ENCODE measurements around the gene DHRS7.

DHRS7 gene

DNA sequence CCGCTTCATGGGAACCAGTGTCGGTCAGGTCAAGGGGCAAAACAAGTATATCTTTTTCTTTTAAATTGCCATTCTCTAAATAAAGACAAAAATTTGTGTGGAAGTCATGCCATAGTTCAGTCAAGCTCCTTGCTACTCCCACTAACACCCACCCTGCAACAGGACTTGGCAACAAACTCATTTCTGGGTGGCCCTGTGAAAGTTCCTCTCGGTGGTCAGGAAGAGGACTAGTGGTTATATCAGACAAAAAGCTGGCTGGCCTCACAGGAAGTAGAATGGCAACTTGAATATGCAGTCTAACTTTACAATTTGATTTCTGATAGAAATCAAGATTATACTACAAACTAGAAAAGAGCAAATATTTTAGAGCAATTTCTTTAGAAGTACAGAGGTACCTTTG, 11.2 kb downstream of the DHRS7 start:
- Histone ChIP-seq H3K4me2 (peak overlapping the region; percentile 22; the same call in 1 of the 2 replicates), H3K4me1 (peaks cover 32% of the 10 kb centered on the region), H3K4me3 (no peak overlapping the region), H4K20me1 (peaks cover 5% of the 10 kb centered on the region; the same call in 1 of the 2 replicates), H3K27me3 (no peaks in the 10 kb centered on the region), H3K9me3 (no peaks in the 10 kb centered on the region), H3K36me3 (peaks cover 47% of the 10 kb centered on the region), H3K27ac (no peak overlapping the region), H3K9ac (no peak overlapping the region)
- no peak for TF ChIP-seq Cebpa-rat (IDR thresholded peaks at IDR 0.05)

DNA sequence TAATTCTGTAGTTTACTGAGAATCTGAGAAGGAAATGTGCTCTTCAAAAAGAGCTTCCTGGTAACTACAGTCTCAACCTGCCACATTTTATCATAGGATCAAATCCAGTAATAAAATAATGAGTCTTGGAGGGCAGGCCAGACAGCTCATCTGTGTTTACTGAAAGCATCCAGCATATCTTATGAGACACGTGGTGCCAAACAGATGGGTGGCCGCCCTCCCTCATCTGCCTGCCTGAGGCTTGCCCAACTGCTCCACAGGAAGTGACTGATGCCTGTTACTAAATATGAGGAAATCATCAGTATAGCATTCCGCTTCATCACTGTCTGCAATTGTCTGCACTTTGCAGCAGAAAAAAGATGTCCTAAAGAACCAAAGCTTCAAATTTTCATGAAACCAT, 13.5 kb downstream of the DHRS7 start:
- Histone ChIP-seq H3K27ac (peak overlapping the region; percentile 70), H3K9me3 (no peaks in the 10 kb centered on the region), H3K4me2 (peak overlapping the region; percentile 52), H3K9ac (0 out of 2 replicates have a peak overlapping the region, but pooled peaks have one; percentile 0), H3K36me3 (peaks cover 66% of the 10 kb centered on the region), H3K4me1 (peaks cover 29% of the 10 kb centered on the region), H3K27me3 (no peaks in the 10 kb centered on the region), H4K20me1 (no peaks in the 10 kb centered on the region), H3K4me3 (no peak overlapping the region)
- TF ChIP-seq Cebpa-rat (IDR thresholded peaks at IDR 0.05): peak; percentile 93

DNA sequence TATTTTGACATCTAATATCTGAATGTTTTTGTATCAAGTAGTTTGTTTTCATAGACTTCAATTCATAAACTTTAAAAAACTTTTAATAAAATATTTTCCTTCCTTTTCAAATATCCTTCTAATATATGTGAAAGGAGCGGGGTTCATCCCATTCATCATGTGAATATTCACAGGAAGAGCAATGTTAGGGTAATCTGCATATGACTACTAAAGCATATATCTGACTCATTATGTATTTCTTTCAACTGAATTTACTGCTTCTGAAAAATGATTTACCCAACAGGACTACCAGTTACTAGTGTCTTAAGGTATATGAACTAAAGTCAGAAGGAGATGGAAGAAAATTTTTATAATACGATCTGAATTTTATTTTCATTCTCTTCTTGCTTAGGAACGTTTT, 30.5 kb downstream of the DHRS7 start:
- Histone ChIP-seq H3K9me3 (no peaks in the 10 kb centered on the region), H3K36me3 (peaks cover 17% of the 10 kb centered on the region), H3K9ac (no peak overlapping the region), H4K20me1 (no peaks in the 10 kb centered on the region), H3K4me3 (no peak overlapping the region), H3K4me1 (no peaks in the 10 kb centered on the region), H3K27me3 (no peaks in the 10 kb centered on the region), H3K4me2 (no peak overlapping the region), H3K27ac (no peak overlapping the region)
- no peak for TF ChIP-seq Cebpa-rat (IDR thresholded peaks at IDR 0.05)

DNA sequence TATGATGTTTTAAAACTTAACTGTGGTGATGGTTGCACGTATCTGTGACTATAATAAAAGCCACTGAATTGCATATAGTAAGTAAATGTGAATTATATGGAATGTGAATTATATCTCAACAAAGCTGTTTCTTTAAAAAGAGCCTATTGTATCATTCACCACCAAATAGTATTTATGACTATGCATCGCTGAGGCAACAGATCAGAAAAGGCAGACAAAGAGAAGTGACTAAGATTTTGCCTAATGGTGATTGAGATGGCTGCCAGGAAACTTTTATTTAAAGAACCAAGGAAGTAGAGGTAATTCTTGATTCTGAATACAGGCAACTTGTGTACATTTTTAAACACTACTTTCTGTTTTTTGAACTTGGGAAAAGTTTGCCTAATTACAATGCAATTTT, 31.7 kb downstream of the DHRS7 start:
- no peak overlapping the region for H3K27ac ChIP-seq
- H3K36me3 ChIP-seq: peaks cover 24% of the 10 kb centered on the region
- TF ChIP-seq Cebpa-rat (IDR thresholded peaks at IDR 0.05): no peak
- H3K9ac ChIP-seq: no peak overlapping the region
- H3K27me3 ChIP-seq: no peaks in the 10 kb centered on the region
- no peaks in the 10 kb centered on the region for H3K9me3 ChIP-seq
- H3K4me3 ChIP-seq: no peak overlapping the region
- H3K4me1 ChIP-seq: no peaks in the 10 kb centered on the region
- no peak overlapping the region for H3K4me2 ChIP-seq
- H4K20me1 ChIP-seq: no peaks in the 10 kb centered on the region

DNA sequence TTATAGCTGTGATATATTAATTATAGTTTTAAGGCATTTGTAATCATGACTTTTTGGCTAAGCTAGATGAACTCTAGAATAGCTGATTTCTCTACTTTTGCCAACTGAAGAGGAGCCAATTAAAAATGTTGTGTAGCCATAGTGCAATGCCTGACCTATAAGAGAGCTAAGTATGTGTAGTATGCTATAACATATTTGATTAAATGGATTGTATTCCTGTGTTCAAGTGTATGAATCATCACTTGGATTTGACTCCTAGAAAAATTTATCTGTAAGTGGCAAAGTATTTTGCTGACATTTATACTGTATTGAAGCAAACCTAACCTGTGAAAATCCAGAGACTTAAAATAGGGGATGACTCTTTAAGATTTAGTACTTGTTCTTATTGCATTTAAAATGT, 39.3 kb downstream of the DHRS7 start:
- no peaks in the 10 kb centered on the region for H3K4me1 ChIP-seq
- H3K4me2 ChIP-seq: no peak overlapping the region
- H4K20me1 ChIP-seq: no peaks in the 10 kb centered on the region
- H3K9ac ChIP-seq: no peak overlapping the region
- no peaks in the 10 kb centered on the region for H3K27me3 ChIP-seq
- H3K4me3 ChIP-seq: no peak overlapping the region
- 0 out of 2 replicates have a peak, but pooled peaks cover 6% of the 10 kb centered on the region for H3K9me3 ChIP-seq
- no peak overlapping the region for H3K27ac ChIP-seq
- TF ChIP-seq Cebpa-rat (IDR thresholded peaks at IDR 0.05): no peak
- peaks cover 80% of the 10 kb centered on the region for H3K36me3 ChIP-seq

DNA sequence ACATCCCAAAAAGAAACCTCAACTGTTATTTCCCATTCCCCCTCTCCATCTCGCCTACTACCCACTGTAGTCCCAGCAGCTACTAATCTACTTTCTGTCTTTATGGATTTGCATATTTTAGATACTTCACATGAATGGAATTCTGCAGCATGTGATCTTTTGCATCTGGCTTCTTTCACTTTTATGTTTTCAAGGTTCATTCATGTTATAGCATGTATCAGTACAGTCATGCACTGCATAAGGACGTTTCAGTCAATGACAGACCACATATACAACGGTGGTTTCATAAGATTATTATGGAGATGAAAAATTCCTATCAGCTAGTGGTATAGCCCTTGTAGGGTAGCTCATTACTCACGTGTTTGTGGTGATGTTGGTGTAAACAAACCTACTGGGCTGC, 49.0 kb downstream of the DHRS7 start:
- TF ChIP-seq Cebpa-rat (IDR thresholded peaks at IDR 0.05): no peak
- H3K4me2 ChIP-seq: no peak overlapping the region
- peaks cover 69% of the 10 kb centered on the region for H3K36me3 ChIP-seq
- no peak overlapping the region for H3K27ac ChIP-seq
- no peaks in the 10 kb centered on the region for H3K9me3 ChIP-seq
- no peak overlapping the region for H3K9ac ChIP-seq
- no peaks in the 10 kb centered on the region for H3K4me1 ChIP-seq
- no peaks in the 10 kb centered on the region for H3K27me3 ChIP-seq
- peaks cover 12% of the 10 kb centered on the region; the same call in 1 of the 2 replicates for H4K20me1 ChIP-seq
- H3K4me3 ChIP-seq: no peak overlapping the region

DNA sequence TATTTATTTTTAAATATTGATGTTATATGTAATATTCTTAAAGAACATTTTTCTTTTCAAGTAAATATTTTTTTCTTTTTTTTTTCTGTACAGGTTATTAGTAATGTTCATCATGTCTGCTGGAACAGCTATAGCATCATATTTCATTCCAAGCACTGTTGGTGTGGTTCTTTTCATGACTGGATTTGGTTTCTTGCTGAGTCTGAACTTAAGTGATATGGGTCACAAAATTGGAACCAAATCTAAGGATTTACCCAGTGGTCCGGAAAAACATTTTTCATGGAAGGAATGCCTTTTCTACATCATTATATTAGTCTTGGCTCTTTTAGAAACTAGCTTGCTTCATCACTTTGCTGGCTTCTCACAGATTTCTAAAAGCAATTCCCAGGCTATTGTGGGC, 50.3 kb downstream of the DHRS7 start:
- Histone ChIP-seq H3K9me3 (0 out of 2 replicates have a peak, but pooled peaks cover 1% of the 10 kb centered on the region), H3K4me3 (no peak overlapping the region), H3K4me1 (0 out of 2 replicates have a peak, but pooled peaks cover under 1% of the 10 kb centered on the region), H3K9ac (no peak overlapping the region), H3K36me3 (peaks cover 69% of the 10 kb centered on the region), H3K4me2 (no peak overlapping the region), H4K20me1 (peaks cover 22% of the 10 kb centered on the region; the same call in 1 of the 2 replicates), H3K27me3 (no peaks in the 10 kb centered on the region), H3K27ac (no peak overlapping the region)
- TF ChIP-seq Cebpa-rat (IDR thresholded peaks at IDR 0.05): no peak

DNA sequence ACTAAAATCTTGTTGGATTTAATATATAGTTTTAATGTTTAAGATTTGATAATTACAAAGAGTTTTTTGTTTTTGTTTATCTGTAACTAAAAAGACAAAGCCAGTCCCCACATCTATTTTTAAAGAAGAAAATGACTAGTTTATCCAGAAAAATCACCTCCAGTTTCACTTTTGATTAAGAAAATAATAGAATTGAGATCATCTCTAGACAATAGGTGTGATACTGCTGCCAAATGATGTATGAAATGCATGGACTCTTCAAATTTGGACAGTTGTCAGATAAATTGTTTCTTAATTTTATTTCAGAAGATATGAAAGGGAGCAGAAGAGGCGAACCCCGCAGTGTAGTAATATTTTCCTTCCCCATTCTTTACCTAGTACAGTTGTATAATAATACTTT, 53.5 kb downstream of the DHRS7 start:
- Histone ChIP-seq H3K4me2 (no peak overlapping the region), H3K4me3 (no peak overlapping the region), H3K9ac (no peak overlapping the region), H3K9me3 (peaks cover 11% of the 10 kb centered on the region; the same call in 1 of the 2 replicates), H3K36me3 (peaks cover 67% of the 10 kb centered on the region), H3K4me1 (0 out of 2 replicates have a peak, but pooled peaks cover 4% of the 10 kb centered on the region), H3K27ac (no peak overlapping the region), H3K27me3 (no peaks in the 10 kb centered on the region), H4K20me1 (peaks cover 32% of the 10 kb centered on the region)
- TF ChIP-seq Cebpa-rat (IDR thresholded peaks at IDR 0.05): no peak

DNA sequence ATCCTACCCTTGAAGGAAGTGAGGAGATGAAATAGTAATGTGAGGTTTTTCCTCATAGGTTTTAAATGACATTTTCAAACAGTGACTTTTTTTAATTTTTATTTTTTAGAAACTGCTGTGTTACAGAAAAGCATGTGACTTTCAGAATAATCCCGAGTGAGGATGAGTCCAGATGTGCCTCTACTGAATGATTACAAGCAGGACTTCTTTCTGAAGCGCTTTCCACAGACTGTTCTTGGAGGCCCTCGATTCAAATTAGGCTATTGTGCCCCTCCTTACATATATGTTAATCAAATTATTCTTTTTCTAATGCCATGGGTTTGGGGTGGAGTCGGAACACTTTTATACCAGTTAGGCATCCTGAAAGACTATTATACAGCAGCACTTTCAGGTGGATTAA, 57.7 kb downstream of the DHRS7 start:
- Histone ChIP-seq H4K20me1 (peaks cover 42% of the 10 kb centered on the region), H3K36me3 (peaks cover 57% of the 10 kb centered on the region)
- no peak for TF ChIP-seq Cebpa-rat (IDR thresholded peaks at IDR 0.05)

DNA sequence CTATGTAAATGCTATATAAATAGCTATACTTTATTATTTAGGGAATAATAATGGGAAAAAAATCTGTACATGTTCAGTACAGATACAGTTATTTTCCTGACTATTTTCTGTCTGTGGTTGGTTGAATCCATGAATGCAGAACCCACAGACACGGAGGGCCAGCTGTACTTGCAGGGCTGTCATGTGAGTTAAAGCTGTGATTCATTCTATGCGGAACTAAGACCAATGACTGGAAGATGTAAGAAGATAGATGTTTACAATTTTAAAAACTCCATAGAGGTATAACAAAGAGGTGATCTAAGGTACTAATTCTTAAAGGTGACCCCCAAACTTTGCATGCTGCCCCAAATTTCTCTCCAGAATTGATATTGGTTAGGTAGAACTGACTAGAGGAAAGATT, 58.9 kb downstream of the DHRS7 start:
- no peaks in the 10 kb centered on the region for H3K27me3 ChIP-seq
- H3K36me3 ChIP-seq: peaks cover 63% of the 10 kb centered on the region
- H3K9me3 ChIP-seq: peaks cover 39% of the 10 kb centered on the region
- no peak overlapping the region for H3K27ac ChIP-seq
- TF ChIP-seq Cebpa-rat (IDR thresholded peaks at IDR 0.05): no peak
- peaks cover 42% of the 10 kb centered on the region for H4K20me1 ChIP-seq
- H3K4me2 ChIP-seq: no peak overlapping the region
- 0 out of 2 replicates have a peak, but pooled peaks cover 4% of the 10 kb centered on the region for H3K4me1 ChIP-seq
- H3K4me3 ChIP-seq: no peak overlapping the region
- H3K9ac ChIP-seq: no peak overlapping the region

More for the DNA sequence above, 57.7 kb downstream of the DHRS7 start:
- Histone ChIP-seq H3K27me3 (no peaks in the 10 kb centered on the region), H3K4me3 (no peak overlapping the region), H3K4me2 (no peak overlapping the region), H3K4me1 (0 out of 2 replicates have a peak, but pooled peaks cover 4% of the 10 kb centered on the region), H3K9ac (no peak overlapping the region), H3K9me3 (peaks cover 32% of the 10 kb centered on the region), H3K27ac (no peak overlapping the region)

DNA sequence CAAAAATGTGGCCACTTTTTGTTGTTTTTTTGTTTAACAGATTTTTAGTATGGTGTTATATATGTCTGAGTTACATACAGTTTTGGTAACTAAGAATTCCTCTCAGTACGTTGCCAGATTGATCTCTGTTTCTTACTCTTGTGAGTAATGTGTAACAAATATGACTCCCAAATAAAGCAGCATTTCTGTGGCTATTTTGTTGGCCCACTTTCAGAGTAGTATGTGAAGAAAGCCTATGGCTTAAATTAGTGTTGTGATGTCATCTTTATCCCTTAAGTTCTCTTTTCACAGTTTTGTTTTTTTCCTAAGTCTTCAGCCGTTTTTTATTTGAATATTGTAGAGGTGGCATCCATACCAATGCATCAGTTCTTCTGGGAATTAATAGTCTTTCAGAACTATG, 62.8 kb downstream of the DHRS7 start:
- TF ChIP-seq Cebpa-rat (IDR thresholded peaks at IDR 0.05): no peak
- no peak overlapping the region for H3K4me2 ChIP-seq
- H3K4me1 ChIP-seq: no peaks in the 10 kb centered on the region
- H3K9ac ChIP-seq: no peak overlapping the region
- H3K27me3 ChIP-seq: no peaks in the 10 kb centered on the region
- peaks cover 32% of the 10 kb centered on the region for H3K9me3 ChIP-seq
- H4K20me1 ChIP-seq: peaks cover 28% of the 10 kb centered on the region
- H3K4me3 ChIP-seq: no peak overlapping the region
- peaks cover 60% of the 10 kb centered on the region for H3K36me3 ChIP-seq
- no peak overlapping the region for H3K27ac ChIP-seq
